GM21381 (cell line): ENCODE results near the gene PIGH.
"Not testable (repeated sequence)": the region's sequence is repeated elsewhere in the genome, so short reads cannot be mapped to it uniquely, and the experiment has no call there.

ENCODE experiments used
- ATAC-seq: cut with Tn5 transposase; IDR thresholded peaks from one replicate; pipeline ENCODE4 v1.9.1; 2021; ENCODE audit warnings: mild to moderate bottlenecking, moderate library complexity; ENCODE audit not compliant: unreplicated experiment

Gene PIGH

GRCh38 chr14:67609642-67610310 is 9.7 kb upstream of the PIGH start:
- no peak for ATAC-seq

- ATAC-seq: no peak
Measured at GRCh38 chr14:67607646-67608045, 7.6 kb upstream of the PIGH start.

- ATAC-seq: peak; percentile 43
Measured at GRCh38 chr14:67602995-67603545, 3.0 kb upstream of the PIGH start.

GRCh38 chr14:67602076-67602475 is 2.0 kb upstream of the PIGH start:
- no peak for ATAC-seq

GRCh38 chr14:67600562-67600974 is 500 bp upstream of the PIGH start:
- not testable (repeated sequence) for ATAC-seq

- no peak for ATAC-seq
Measured at GRCh38 chr14:67595392-67595791, 4.7 kb downstream of the PIGH start.

GRCh38 chr14:67593650-67594049 is 6.4 kb downstream of the PIGH start:
- not testable (repeated sequence) for ATAC-seq

- ATAC-seq: no peak
Measured at GRCh38 chr14:67589204-67589770, 10.8 kb downstream of the PIGH start.

GRCh38 chr14:67586369-67586768 is 13.7 kb downstream of the PIGH start:
- no peak for ATAC-seq

GRCh38 chr14:67584978-67585377 is 15.1 kb downstream of the PIGH start:
- ATAC-seq: no peak

- ATAC-seq: no peak
Measured at GRCh38 chr14:67583711-67584644, 16.1 kb downstream of the PIGH start.

- no peak for ATAC-seq
Measured at GRCh38 chr14:67582061-67582460, 18.0 kb downstream of the PIGH start.

- ATAC-seq: no peak
Measured at GRCh38 chr14:67581643-67582042, 18.4 kb downstream of the PIGH start.

- ATAC-seq: no peak
Measured at GRCh38 chr14:67580336-67581171, 19.5 kb downstream of the PIGH start.

- no peak for ATAC-seq
Measured at GRCh38 chr14:67579636-67580035, 20.4 kb downstream of the PIGH start.

GRCh38 chr14:67579040-67579439 is 21.0 kb downstream of the PIGH start:
- no peak for ATAC-seq

GRCh38 chr14:67577909-67578749 is 21.9 kb downstream of the PIGH start:
- ATAC-seq: no peak

- no peak for ATAC-seq
Measured at GRCh38 chr14:67577181-67577808, 22.8 kb downstream of the PIGH start.
